ENCODE measurements around the gene RNFT2. TPM values are rescaled to one million over a fixed set of nuclear protein-coding genes. Genes with fewer than 3 reads are reported as not detected.

The RNFT2 gene
- total RNA-seq, 1 experiment from 2014 or later = 34.9 TPM

DNA sequence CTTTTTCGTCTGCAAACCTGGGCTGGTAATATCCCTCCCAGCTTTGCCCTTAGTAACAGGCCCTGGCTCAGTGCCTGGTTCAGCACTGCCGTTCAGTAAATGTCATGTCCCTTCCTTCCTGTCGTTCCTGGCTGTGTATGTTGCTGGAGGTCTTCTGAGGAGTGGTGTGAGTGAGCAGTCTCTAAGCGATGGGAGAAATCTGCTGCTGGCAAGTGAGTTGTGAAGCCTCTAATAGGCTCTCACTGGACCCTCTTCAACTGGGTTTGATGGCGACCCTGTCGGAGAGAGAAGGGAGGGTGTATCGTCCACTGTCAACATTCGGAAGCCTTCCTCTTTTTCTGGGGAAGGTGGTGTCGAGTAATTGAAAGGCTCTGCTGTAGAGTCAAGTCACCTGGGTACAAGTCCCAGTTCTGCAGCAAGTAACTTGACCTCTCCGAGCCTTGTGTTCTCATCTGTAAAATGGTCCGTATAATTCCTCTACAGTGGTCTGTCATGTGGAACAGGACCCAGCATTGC is 80.3 kb downstream of the RNFT2 start:
- Histone ChIP-seq H3K36me3 (ENCODE audit: control insufficient read depth in 1 of 2, insufficient read depth in 2 of 2, low read length in 2 of 2) (no peaks in the 10 kb centered on the region), H3K9ac (ENCODE audit: low read length) (peak overlapping the region; percentile 90), H3K4me1 (ENCODE audit: control insufficient read depth in 1 of 2, insufficient read depth in 2 of 2, low read length in 2 of 2) (peaks cover 16 to 25% of the 10 kb centered on the region in 2 experiments), H3K4me3 (replicated peaks in 1 of 2; ENCODE audit: low read depth in 1 of 2, low read length in 2 of 2) (peak overlapping the region; percentile 87 to 90), H3K9me2 (ENCODE audit: insufficient read depth) (no peaks in the 10 kb centered on the region), H3K27ac (ENCODE audit: low read depth, low read length) (peak overlapping the region; percentile 71; the same call in 1 of the 2 replicates), H3K9me3 (ENCODE audit: control insufficient read depth in 1 of 2, insufficient read depth in 1 of 2, low read depth in 1 of 2, low read length in 2 of 2) (no peaks in the 10 kb centered on the region), H4K20me1 (ENCODE audit: insufficient read depth) (no peaks in the 10 kb centered on the region), H3K27me3 (ENCODE audit: insufficient read depth, low read length) (no peaks in the 10 kb centered on the region), H3K79me2 (ENCODE audit: insufficient read depth, low read length) (peaks cover 8% of the 10 kb centered on the region; the same call in 1 of the 2 replicates), H2AFZ (ENCODE audit: low read depth, low read length, poor library complexity, severe bottlenecking) (no peak overlapping the region), H3K4me2 (ENCODE audit: low read length) (peak overlapping the region; percentile 88)
- ChIA-PET CTCF (no interaction called here), POLR2A (no interaction called here), RAD21 (ENCODE audit: low non-redundant PET in 1 of 2, low total read pairs in 2 of 2, uncharacterized antibody in 2 of 2, unreplicated experiment in 2 of 2) (no interaction called here)
- TF ChIP-seq EZH2 (IDR thresholded peaks at IDR 0.05) (no peak), EGR1 (IDR thresholded peaks at IDR 0.05; ENCODE audit: low read depth) (no peak), ZFX (IDR thresholded peaks at IDR 0.05) (no peak), ZNF274 (IDR thresholded peaks at IDR 0.05; ENCODE audit: low read depth, low read length) (no peak), RAD21 (IDR thresholded peaks at IDR 0.05; ENCODE audit: low read depth) (no peak), FOSL1 (IDR thresholded peaks at IDR 0.05; ENCODE audit: low read depth) (no peak), ELF1 (IDR thresholded peaks at IDR 0.05; ENCODE audit: borderline replicate concordance, low read depth) (no peak), SRF (IDR thresholded peaks at IDR 0.05; ENCODE audit: low read depth) (no peak), POLR2AphosphoS5 (IDR thresholded peaks at IDR 0.05; ENCODE audit: low read depth, low read length) (no peak), EZH2phosphoT487 (IDR thresholded peaks at IDR 0.05; ENCODE audit: borderline replicate concordance) (no peak)
- TF ChIP-seq, protein P1, sequence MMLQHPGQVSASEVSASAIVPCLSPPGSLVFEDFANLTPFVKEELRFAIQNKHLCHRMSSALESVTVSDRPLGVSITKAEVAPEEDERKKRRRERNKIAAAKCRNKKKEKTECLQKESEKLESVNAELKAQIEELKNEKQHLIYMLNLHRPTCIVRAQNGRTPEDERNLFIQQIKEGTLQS (IDR thresholded peaks at IDR 0.05) = no peak
- TF ChIP-seq, protein P2, sequence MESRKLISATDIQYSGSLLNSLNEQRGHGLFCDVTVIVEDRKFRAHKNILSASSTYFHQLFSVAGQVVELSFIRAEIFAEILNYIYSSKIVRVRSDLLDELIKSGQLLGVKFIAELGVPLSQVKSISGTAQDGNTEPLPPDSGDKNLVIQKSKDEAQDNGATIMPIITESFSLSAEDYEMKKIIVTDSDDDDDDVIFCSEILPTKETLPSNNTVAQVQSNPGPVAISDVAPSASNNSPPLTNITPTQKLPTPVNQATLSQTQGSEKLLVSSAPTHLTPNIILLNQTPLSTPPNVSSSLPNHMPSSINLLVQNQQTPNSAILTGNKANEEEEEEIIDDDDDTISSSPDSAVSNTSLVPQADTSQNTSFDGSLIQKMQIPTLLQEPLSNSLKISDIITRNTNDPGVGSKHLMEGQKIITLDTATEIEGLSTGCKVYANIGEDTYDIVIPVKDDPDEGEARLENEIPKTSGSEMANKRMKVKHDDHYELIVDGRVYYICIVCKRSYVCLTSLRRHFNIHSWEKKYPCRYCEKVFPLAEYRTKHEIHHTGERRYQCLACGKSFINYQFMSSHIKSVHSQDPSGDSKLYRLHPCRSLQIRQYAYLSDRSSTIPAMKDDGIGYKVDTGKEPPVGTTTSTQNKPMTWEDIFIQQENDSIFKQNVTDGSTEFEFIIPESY (IDR thresholded peaks at IDR 0.05; ENCODE audit: extremely low read depth, insufficient replicate concordance, low read length) = no peak
- BruUV-seq (replicated peaks) = no TSS peak
- ATAC-seq = no peak
- DNase-seq (ENCODE audit: low read depth, low spot score) = no peak
- intact Hi-C loops (cut with micrococcal nuclease) = loop anchor here (2.0 kb wide), 1 partner anchor 80 kb away; the partner anchor contains the start of genes RNFT2 and SPRING1

Data from HCT116 (cell line).